ENCODE results near the gene ATP8B1. TPM values are rescaled to one million over a fixed set of nuclear protein-coding genes. Genes with fewer than 3 reads are reported as not detected.
"Not testable (repeated sequence)": the region's sequence is repeated elsewhere in the genome, so short reads cannot be mapped to it uniquely, and the experiment has no call there.

Gene ATP8B1
- total and polyA plus RNA-seq, 2 experiments from 2014 or later, result 15.8 to 43.9 TPM

DNA sequence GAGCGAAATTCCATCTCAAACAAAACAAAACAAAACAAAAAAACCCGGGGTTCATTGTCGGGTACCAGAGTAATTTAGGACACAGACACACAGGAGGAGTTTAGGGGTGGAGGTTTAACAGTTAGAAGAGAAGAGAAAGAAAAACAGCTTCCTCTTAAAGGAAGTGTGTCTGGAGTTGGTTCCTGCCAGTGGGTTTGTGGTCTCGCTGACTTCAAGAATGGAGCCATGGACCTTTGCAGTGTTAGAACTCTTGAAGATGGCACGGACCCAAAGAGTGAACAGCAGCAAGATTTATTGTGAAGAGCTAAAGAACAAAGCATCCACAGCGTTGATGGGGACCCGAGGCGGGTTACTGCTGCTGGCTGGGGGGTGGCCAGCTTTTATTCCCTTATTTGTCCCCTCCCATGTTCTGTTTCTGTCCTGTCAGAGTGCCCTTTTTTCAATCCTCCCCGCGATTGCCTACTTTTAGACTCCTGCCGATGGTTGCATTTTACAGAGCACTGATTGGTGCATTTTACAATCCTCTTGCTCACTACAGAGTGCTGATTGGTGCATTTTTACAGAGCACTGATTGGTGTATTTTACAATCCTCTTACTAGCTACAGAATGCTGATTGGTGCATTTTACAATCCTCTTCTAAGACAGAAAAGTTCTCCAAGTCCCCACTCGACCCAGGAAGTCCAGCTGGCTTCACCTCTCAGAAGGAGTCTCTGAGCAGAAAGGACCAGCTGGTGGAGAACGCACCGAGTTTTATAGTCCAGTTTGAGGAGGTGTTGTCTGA, 28.7 kb upstream of the ATP8B1 start:
- in situ Hi-C loops (cut with MboI), result no loop called here
- peaks cover 13% of the 10 kb centered on the region for H3K4me1 ChIP-seq (ENCODE audit: insufficient read depth)
- H3F3A ChIP-seq (ENCODE audit: insufficient read depth), result peaks cover 16% of the 10 kb centered on the region; the same call in 1 of the 2 replicates
- H3K4me2 ChIP-seq (ENCODE audit: unreplicated experiment), result no peak overlapping the region
- no peaks in the 10 kb centered on the region for H3K27me3 ChIP-seq (replicated peaks; ENCODE audit: insufficient read depth)
- H3K79me2 ChIP-seq (ENCODE audit: insufficient read depth), result no peaks in the 10 kb centered on the region
- no peak overlapping the region for H3K9ac ChIP-seq
- H2AFZ ChIP-seq, result no peak overlapping the region
- WGBS, 2 experiments (ENCODE audit: low coverage in 1 of 2, low lambda C conversion rate in 2 of 2, missing lambda C conversion rate in 2 of 2), result 75% methylated on average over 14 of the region's 14 CpGs
- H3K4me3 ChIP-seq, result no peak overlapping the region
- DNase-seq, result no peak
- no peaks in the 10 kb centered on the region for H3K9me3 ChIP-seq (ENCODE audit: low read depth)
- no peak for TF ChIP-seq EZH2phosphoT487 (IDR thresholded peaks at IDR 0.05; ENCODE audit: insufficient read depth, low read depth)
- TF ChIP-seq EZH2 (IDR thresholded peaks at IDR 0.05; ENCODE audit: insufficient read depth, poor library complexity, severe bottlenecking), result no peak
- no peaks in the 10 kb centered on the region for H3K36me3 ChIP-seq (ENCODE audit: low read depth)
- H4K20me1 ChIP-seq (ENCODE audit: insufficient read depth), result no peaks in the 10 kb centered on the region
- no peak overlapping the region for H3K27ac ChIP-seq
- no peaks in the 10 kb centered on the region for H3K9me2 ChIP-seq (ENCODE audit: insufficient read depth)

DNA sequence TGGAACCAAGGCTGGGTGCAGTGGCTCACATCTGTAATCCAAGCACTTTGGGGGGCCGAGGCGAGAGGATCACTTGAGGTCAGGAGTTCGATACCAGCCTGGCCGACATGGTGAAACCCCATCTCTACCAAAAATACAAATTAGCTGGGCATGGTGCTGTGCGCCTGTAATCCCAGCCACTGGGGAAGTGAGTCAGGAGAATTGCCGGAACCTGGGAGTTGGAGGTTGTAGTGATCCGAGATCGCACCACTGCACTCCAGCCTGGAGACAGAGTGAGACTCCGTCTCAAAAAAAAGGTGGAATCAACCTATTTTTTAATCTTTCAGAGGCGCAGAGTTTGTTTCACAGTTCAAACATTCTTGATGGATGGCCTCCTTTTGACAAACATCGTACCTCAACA, 24.5 kb upstream of the ATP8B1 start:
- H3K9me2 ChIP-seq (ENCODE audit: insufficient read depth), result no peaks in the 10 kb centered on the region
- no peak overlapping the region for H3K9ac ChIP-seq
- 91 to 93% methylated on average over 11 of the region's 11 CpGs for WGBS, 2 experiments (ENCODE audit: low coverage in 1 of 2, low lambda C conversion rate in 2 of 2, missing lambda C conversion rate in 2 of 2)

DNA sequence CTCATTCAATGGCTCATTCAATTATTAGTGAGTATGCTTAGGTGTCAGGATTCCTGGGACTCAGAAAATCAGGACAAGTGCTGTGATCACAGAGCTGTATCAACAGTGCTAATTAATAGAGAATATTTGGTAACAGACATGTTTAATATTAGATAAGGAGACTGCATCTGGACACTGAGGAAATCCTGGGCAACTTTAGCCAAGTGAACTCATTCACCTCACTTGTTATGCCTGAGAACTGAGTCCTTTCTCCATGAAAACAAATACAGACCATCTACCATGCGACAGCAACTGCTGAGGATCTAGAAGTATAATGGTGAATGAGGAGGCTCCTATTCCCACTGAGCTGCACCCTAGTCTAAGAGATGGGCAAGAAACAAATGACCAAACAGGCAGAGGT, 23.1 kb upstream of the ATP8B1 start:
- no peak for DNase-seq
- Histone ChIP-seq H3K27ac (no peak overlapping the region), H3F3A (ENCODE audit: insufficient read depth) (no peaks in the 10 kb centered on the region), H3K9me2 (ENCODE audit: insufficient read depth) (no peaks in the 10 kb centered on the region), H3K9ac (no peak overlapping the region), H3K4me2 (ENCODE audit: unreplicated experiment) (no peak overlapping the region), H3K9me3 (ENCODE audit: low read depth) (no peaks in the 10 kb centered on the region), H3K4me3 (no peak overlapping the region), H3K4me1 (ENCODE audit: insufficient read depth) (no peaks in the 10 kb centered on the region), H2AFZ (no peak overlapping the region), H3K36me3 (ENCODE audit: low read depth) (no peaks in the 10 kb centered on the region), H4K20me1 (ENCODE audit: insufficient read depth) (no peaks in the 10 kb centered on the region), H3K79me2 (ENCODE audit: insufficient read depth) (no peaks in the 10 kb centered on the region), H3K27me3 (replicated peaks; ENCODE audit: insufficient read depth) (no peaks in the 10 kb centered on the region)
- in situ Hi-C loops (cut with MboI), result no loop called here
- TF ChIP-seq EZH2phosphoT487 (IDR thresholded peaks at IDR 0.05; ENCODE audit: insufficient read depth, low read depth) (no peak), EZH2 (IDR thresholded peaks at IDR 0.05; ENCODE audit: insufficient read depth, poor library complexity, severe bottlenecking) (no peak)
- WGBS, 2 experiments (ENCODE audit: low coverage in 1 of 2, low lambda C conversion rate in 2 of 2, missing lambda C conversion rate in 2 of 2), result 91 to 97% methylated on average over 1 of the region's 1 CpG

More for the DNA sequence above, 24.5 kb upstream of the ATP8B1 start:
- Histone ChIP-seq H3F3A (ENCODE audit: insufficient read depth) (0 out of 2 replicates have a peak, but pooled peaks cover 1% of the 10 kb centered on the region), H3K36me3 (ENCODE audit: low read depth) (no peaks in the 10 kb centered on the region), H3K4me2 (ENCODE audit: unreplicated experiment) (no peak overlapping the region), H3K9me3 (ENCODE audit: low read depth) (no peaks in the 10 kb centered on the region), H3K4me1 (ENCODE audit: insufficient read depth) (no peaks in the 10 kb centered on the region), H3K27me3 (replicated peaks; ENCODE audit: insufficient read depth) (no peaks in the 10 kb centered on the region), H3K27ac (no peak overlapping the region), H4K20me1 (ENCODE audit: insufficient read depth) (no peaks in the 10 kb centered on the region), H2AFZ (no peak overlapping the region), H3K4me3 (no peak overlapping the region), H3K79me2 (ENCODE audit: insufficient read depth) (no peaks in the 10 kb centered on the region)
- TF ChIP-seq EZH2phosphoT487 (IDR thresholded peaks at IDR 0.05; ENCODE audit: insufficient read depth, low read depth), result no peak
- no peak for TF ChIP-seq EZH2 (IDR thresholded peaks at IDR 0.05; ENCODE audit: insufficient read depth, poor library complexity, severe bottlenecking)
- in situ Hi-C loops (cut with MboI), result no loop called here
- DNase-seq, result no peak

DNA sequence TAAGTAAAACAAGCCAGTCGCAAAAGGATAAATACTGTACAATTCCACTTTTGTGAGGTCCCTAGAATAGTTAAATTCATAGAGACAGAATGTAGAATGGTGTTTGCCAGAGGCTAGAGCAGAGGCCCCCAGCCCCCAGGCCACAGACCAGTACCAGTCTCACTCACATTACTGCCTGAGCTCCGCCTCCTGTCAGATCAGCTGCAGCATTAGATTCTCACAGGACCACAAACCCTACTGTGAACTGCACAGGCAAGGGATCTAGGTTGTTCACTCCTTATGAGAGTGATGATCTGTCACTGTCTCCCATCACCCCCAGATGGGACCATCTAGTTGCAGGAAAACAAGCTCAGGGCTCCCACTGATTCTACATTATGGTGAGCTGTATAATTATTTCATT, 17.5 kb upstream of the ATP8B1 start:
- H3K27ac ChIP-seq; H3K9ac ChIP-seq; H3K79me2 ChIP-seq (ENCODE audit: insufficient read depth); H3K36me3 ChIP-seq (ENCODE audit: low read depth); H3K4me3 ChIP-seq; H3K9me3 ChIP-seq (ENCODE audit: low read depth); in situ Hi-C loops (cut with MboI); H4K20me1 ChIP-seq (ENCODE audit: insufficient read depth); H3K27me3 ChIP-seq (replicated peaks; ENCODE audit: insufficient read depth); H3K9me2 ChIP-seq (ENCODE audit: insufficient read depth); DNase-seq: not testable (repeated sequence)
- Histone ChIP-seq H3K4me1 (ENCODE audit: insufficient read depth) (peaks cover 14% of the 10 kb centered on the region), H3F3A (ENCODE audit: insufficient read depth) (peaks cover 10% of the 10 kb centered on the region; the same call in 1 of the 2 replicates), H3K4me2 (ENCODE audit: unreplicated experiment) (peak overlapping the region; percentile 15), H2AFZ (peak overlapping the region; percentile 36; the same call in 1 of the 2 replicates)
- 94 to 100% methylated on average over 2 of the region's 2 CpGs for WGBS, 2 experiments (ENCODE audit: low coverage in 1 of 2, low lambda C conversion rate in 2 of 2, missing lambda C conversion rate in 2 of 2)

All from GM23248 (cell line).